Breast epithelium (tissue), 3 donors: Measurements from ENCODE around the gene MAPKAPK3.

Experiments used
- POLR2A ChIP-seq: fragments of 450-650 bp; IDR thresholded peaks from one replicate; pipeline ENCODE4 v1.6.1; 2016; ENCODE audit warnings: antibody characterized with exemption, mild to moderate bottlenecking, moderate library complexity
- POLR2AphosphoS5 ChIP-seq, 3 donors: sonication (generic); formaldehyde crosslinking; IDR thresholded peaks; one replicate each; pipeline ENCODE4 v1.6.1; 2017; ENCODE audit warnings: antibody characterized with exemption in 3 of 3
- TF ChIP-seq, protein P1 (sequence below), 3 donors: fragments of 450-650 bp; IDR thresholded peaks; one replicate each; pipeline ENCODE4 v1.5.1; 2016 to 2017; ENCODE audit warnings: antibody characterized with exemption in 3 of 3, mild to moderate bottlenecking in 3 of 3, moderate library complexity in 3 of 3

GRCh38 chr3:50658831-50659230 is 41.9 kb downstream of the MAPKAPK3 start:
- TF ChIP-seq POLR2A (no peak), POLR2AphosphoS5 (IDR thresholded peaks at IDR 0.05) (no peak)
- TF ChIP-seq, protein P1, sequence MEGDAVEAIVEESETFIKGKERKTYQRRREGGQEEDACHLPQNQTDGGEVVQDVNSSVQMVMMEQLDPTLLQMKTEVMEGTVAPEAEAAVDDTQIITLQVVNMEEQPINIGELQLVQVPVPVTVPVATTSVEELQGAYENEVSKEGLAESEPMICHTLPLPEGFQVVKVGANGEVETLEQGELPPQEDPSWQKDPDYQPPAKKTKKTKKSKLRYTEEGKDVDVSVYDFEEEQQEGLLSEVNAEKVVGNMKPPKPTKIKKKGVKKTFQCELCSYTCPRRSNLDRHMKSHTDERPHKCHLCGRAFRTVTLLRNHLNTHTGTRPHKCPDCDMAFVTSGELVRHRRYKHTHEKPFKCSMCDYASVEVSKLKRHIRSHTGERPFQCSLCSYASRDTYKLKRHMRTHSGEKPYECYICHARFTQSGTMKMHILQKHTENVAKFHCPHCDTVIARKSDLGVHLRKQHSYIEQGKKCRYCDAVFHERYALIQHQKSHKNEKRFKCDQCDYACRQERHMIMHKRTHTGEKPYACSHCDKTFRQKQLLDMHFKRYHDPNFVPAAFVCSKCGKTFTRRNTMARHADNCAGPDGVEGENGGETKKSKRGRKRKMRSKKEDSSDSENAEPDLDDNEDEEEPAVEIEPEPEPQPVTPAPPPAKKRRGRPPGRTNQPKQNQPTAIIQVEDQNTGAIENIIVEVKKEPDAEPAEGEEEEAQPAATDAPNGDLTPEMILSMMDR (IDR thresholded peaks at IDR 0.05) = no peak
